ENCODE data around the gene NAPG. TPM values are rescaled to one million over a fixed set of nuclear protein-coding genes. Genes with fewer than 3 reads are reported as not detected.

The NAPG gene
- total and polyA plus RNA-seq, 9 of the 15 experiments (the other 6 are each of a cell fraction or from before 2014, with no cell fraction given): 31.6 to 63.3 (median 50.9) TPM

- TF ChIP-seq DEAF1 (CRISPR knock-in tag; IDR thresholded peaks at IDR 0.05) (no peak), ZC3H4 (CRISPR knock-in tag; IDR thresholded peaks at IDR 0.05; ENCODE audit: borderline replicate concordance) (no peak), CREB3L1 (IDR thresholded peaks at IDR 0.05; ENCODE audit: borderline replicate concordance, low read depth) (no peak), NFE2 (IDR thresholded peaks at IDR 0.05; ENCODE audit: low read depth) (no peak), CBX2 (IDR thresholded peaks at IDR 0.05; ENCODE audit: insufficient read depth, low read length, poor library complexity, severe bottlenecking) (no peak), LEF1 (IDR thresholded peaks at IDR 0.05) (no peak), KAT7 (CRISPR knock-in tag; IDR thresholded peaks at IDR 0.05; ENCODE audit: borderline replicate concordance) (0 out of 2 replicates have a peak, but pooled peaks have one; percentile 35), SIN3A (IDR thresholded peaks at IDR 0.05; ENCODE audit: borderline replicate concordance in 2 of 2, control insufficient read depth in 1 of 2, low read depth in 2 of 2, low read length in 2 of 2) (peak; percentile 18 to 69; a peak in 2 of 4 replicates), TCF7 (IDR thresholded peaks at IDR 0.05; ENCODE audit: borderline replicate concordance) (no peak), GTF2E2 (tag; IDR thresholded peaks at IDR 0.05) (peak; percentile 84), SFPQ (IDR thresholded peaks at IDR 0.05; ENCODE audit: low read depth, low read length) (no peak), YY1 (IDR thresholded peaks at IDR 0.05; ENCODE audit: borderline replicate concordance in 1 of 3, control insufficient read depth in 1 of 3, extremely low read depth in 1 of 3, insufficient read depth in 3 of 3, insufficient read length in 1 of 3, insufficient replicate concordance in 2 of 3, low read depth in 1 of 3, low read length in 2 of 3) (peak in 2 of 3 experiments; percentile 38 to 72), RAD51 (IDR thresholded peaks at IDR 0.05; ENCODE audit: borderline replicate concordance, low read depth) (no peak), NCOA4 (IDR thresholded peaks at IDR 0.05; ENCODE audit: partially characterized antibody) (no peak), ARID4B (CRISPR knock-in tag; IDR thresholded peaks at IDR 0.05) (peak; percentile 76)
Observed at GRCh38 chr18:10525697-10526560, at the start of gene NAPG (continued).
